AG09319 (cell line): ENCODE results near the gene DCAF7.

ENCODE experiments used
- DNase-seq: peaks from one replicate; pipeline ENCODE4 v3.0.0-alpha.2; 2010; ENCODE audit warnings: low read depth; ENCODE audit errors: extremely low read depth
- CTCF ChIP-seq: IDR thresholded peaks from 2 replicates; pipeline ENCODE4 v1.5.1; 2011; ENCODE audit warnings: low read depth, mild to moderate bottlenecking, inconsistent platforms, low read length, moderate library complexity

The DCAF7 gene

GRCh38 chr17:63546308-63547082, 3.8 kb upstream of the DCAF7 start:
- no peak for DNase-seq
- no peak for TF ChIP-seq CTCF

GRCh38 chr17:63547083-63547523, 3.2 kb upstream of the DCAF7 start:
- TF ChIP-seq CTCF, result no peak
- no peak for DNase-seq

GRCh38 chr17:63549289-63549945, 860 bp upstream of the DCAF7 start:
- no peak for DNase-seq
- no peak for TF ChIP-seq CTCF

- DNase-seq, result no peak
- no peak for TF ChIP-seq CTCF
Observed at GRCh38 chr17:63550817-63551639, 751 bp downstream of the DCAF7 start.

GRCh38 chr17:63552211-63552610, 1.9 kb downstream of the DCAF7 start:
- TF ChIP-seq CTCF, result no peak
- no peak for DNase-seq

GRCh38 chr17:63555500-63556156, 5.4 kb downstream of the DCAF7 start:
- no peak for TF ChIP-seq CTCF
- DNase-seq, result no peak
